K562 (cell line): ENCODE data around the gene NOP10. TPM values are rescaled to one million over a fixed set of nuclear protein-coding genes. Genes with fewer than 3 reads are reported as not detected.
A peak's percentile ranks its signal among the peaks of the same experiment; 100 is the strongest.

Experiments
- ATAC-seq: fragments of 200-7000 bp; cut with Tn5 transposase; 3 replicates; pipeline ENCODE4 v1.9.1; 2020; ENCODE audit warnings: moderate library complexity
- BruUV-seq: library from RNA; stranded (reverse); fragments of 400-500 nt; replicated peaks from 2 replicates; lab custom pipeline; 2021; lab: Mats Ljungman, UMichigan
- CTCF ChIA-PET: fragments of 300-600 bp; formaldehyde crosslinking; extraction: SDS; loops from one replicate; lab custom pipeline; 2021; ENCODE audit warnings: low intra/inter-chr PET ratio; lab: Yijun Ruan, JAX
- POLR2A ChIA-PET: fragments of 300-600, 350-650 bp; sonication (Branson Sonifier 250); formaldehyde crosslinking; extraction: SDS; loops from one replicate; lab custom pipeline; 2021; ENCODE audit warnings: antibody characterized with exemption, inconsistent platforms; lab: Yijun Ruan, JAX
- DNase-seq, 4 experiments: peaks; one replicate each; pipeline versions ENCODE4 v3.0.0 to v3.0.0-alpha.2; 2011 to 2018; ENCODE audit warnings: low spot score in 3 of 4, mixed read lengths in 3 of 4; ENCODE audit errors: extremely low read depth in 1 of 4
- FAIRE-seq: peaks from 2 replicates; lab custom pipeline; 2011; peaks lifted over from hg19 to GRCh38; lab: Jason Lieb, UNC
- H2AFZ ChIP-seq: 2 replicates; pipeline ENCODE4 v1.6.0; 2011; ENCODE audit warnings: low read depth, low read length, control low read depth, inconsistent platforms
- H3K27ac ChIP-seq: fragments of 200-600 bp; 3 replicates; pipeline ENCODE4 v1.8.0; 2011; ENCODE audit warnings: low read depth, mild to moderate bottlenecking, control low read depth, inconsistent platforms, low read length, moderate library complexity, mixed read lengths; ENCODE audit errors: extremely low read depth
- H3K27me3 ChIP-seq, 2 experiments: fragments of 300-600 bp in 1 of 2; 2 replicates in 1 of 2; 3 replicates in 1 of 2; pipeline versions ENCODE4 v1.6.0 to v1.8.0; 2011; ENCODE audit warnings: inconsistent platforms in 2 of 2, low read length in 2 of 2, mild to moderate bottlenecking in 1 of 2, mixed read lengths in 1 of 2, moderate library complexity in 1 of 2; ENCODE audit not compliant: control insufficient read depth in 2 of 2, insufficient read depth in 2 of 2
- H3K36me3 ChIP-seq: fragments of 300-600 bp; 3 replicates; pipeline ENCODE4 v1.8.0; 2011; ENCODE audit warnings: mild to moderate bottlenecking, low read length, inconsistent platforms; ENCODE audit not compliant: control insufficient read depth, insufficient read depth
- H3K4me1 ChIP-seq, 2 experiments: fragments of 200-600 bp in 1 of 2; replicated peaks in 1 of 2; 2 replicates in 1 of 2; 3 replicates in 1 of 2; pipeline versions ENCODE4 v1.5.1 to v1.8.0; 2011; ENCODE audit warnings: inconsistent platforms in 2 of 2, low read length in 2 of 2, mild to moderate bottlenecking in 1 of 2, mixed read lengths in 1 of 2, moderate library complexity in 1 of 2; ENCODE audit not compliant: control insufficient read depth in 2 of 2, insufficient read depth in 2 of 2
- H3K4me2 ChIP-seq: 2 replicates; pipeline ENCODE4 v1.6.1; 2011; ENCODE audit warnings: low read length, control low read depth, inconsistent platforms, mixed read lengths; ENCODE audit not compliant: insufficient read depth
- H3K4me3 ChIP-seq: fragments of 200-600 bp; sonication (generic), shearing (Covaris generic); 2 replicates; pipeline ENCODE4 v1.5.1; 2016; ENCODE audit warnings: control low read depth, inconsistent platforms
- H3K79me2 ChIP-seq: fragments of 200-600 bp; 3 replicates; pipeline ENCODE4 v1.8.0; 2011; ENCODE audit warnings: low read length, inconsistent platforms; ENCODE audit not compliant: control insufficient read depth, insufficient read depth
- H3K9ac ChIP-seq, 2 experiments: 2 replicates each; pipeline versions ENCODE4 v1.6.0 to v1.6.1; 2011; ENCODE audit warnings: low read depth in 2 of 2, low read length in 2 of 2, control low read depth in 1 of 2, inconsistent platforms in 1 of 2, mild to moderate bottlenecking in 1 of 2, mixed read lengths in 1 of 2; ENCODE audit not compliant: insufficient read depth in 1 of 2
- H3K9me1 ChIP-seq: one replicate; pipeline ENCODE4 v1.6.0; 2011; ENCODE audit warnings: inconsistent platforms, mild to moderate bottlenecking, low read length, moderate library complexity; ENCODE audit not compliant: control insufficient read depth, insufficient read depth
- H3K9me3 ChIP-seq: replicated peaks from 2 replicates; pipeline ENCODE4 v1.5.1; 2011; ENCODE audit warnings: low read depth, low read length, inconsistent platforms; ENCODE audit not compliant: control insufficient read depth, insufficient read depth
- H4K20me1 ChIP-seq: replicated peaks from 2 replicates; pipeline ENCODE4 v1.6.1; 2011; ENCODE audit warnings: low read length, inconsistent platforms, mixed read lengths; ENCODE audit not compliant: control insufficient read depth, insufficient read depth
- ESRRB ChIP-seq: fragments of 250-450 bp; sonication (Bioruptor Pico); IDR thresholded peaks from 2 replicates; pipeline ENCODE4 v1.5.0; 2020; ENCODE audit warnings: mild to moderate bottlenecking, moderate library complexity, borderline replicate concordance
- NFYB ChIP-seq: IDR thresholded peaks from 2 replicates; pipeline ENCODE4 v1.6.1; 2011; ENCODE audit warnings: mild to moderate bottlenecking, moderate library complexity; ENCODE audit not compliant: insufficient read length; ENCODE audit errors: extremely low read depth
- SP2 ChIP-seq: IDR thresholded peaks from 2 replicates; pipeline ENCODE4 v1.6.1; 2011; ENCODE audit warnings: mild to moderate bottlenecking, low read depth, low read length, moderate library complexity; ENCODE audit not compliant: poor library complexity, severe bottlenecking; ENCODE audit errors: extremely low read depth
- TCFL5 ChIP-seq: fragments of 250-450 bp; sonication (Bioruptor Pico); conservative IDR thresholded peaks from 2 replicates; pipeline ENCODE4 v1.6.1; 2021; ENCODE audit warnings: mild to moderate bottlenecking, moderate library complexity, matching md5 sums
- WGBS: fragments of 100-300 bp; shearing (Covaris generic); methylation state at CpG from one replicate; pipeline ENCODE4 v1.1.6; 2016; ENCODE audit warnings: low coverage, mixed read lengths; ENCODE audit not compliant: insufficient coverage; ENCODE audit errors: missing lambda C conversion rate; 5-methylcytosine and 5-hydroxymethylcytosine counted together
- in situ Hi-C: fragments of 300-500 bp; cut with MboI; formaldehyde crosslinking; loops from 4 replicates; pipeline ENCODE4 v1.15.0; 2018; ENCODE audit warnings: inconsistent platforms, mixed read lengths
- intact Hi-C: fragments of 100-400 bp; cut with micrococcal nuclease; formaldehyde crosslinking; loops from 2 replicates; pipeline ENCODE4 v1.14.2; 2022
- polyA plus RNA-seq, 8 experiments: library from polyadenylated mRNA; depleted of rRNA in 4 of 8; stranded (reverse) in 5 of 8; unstranded in 3 of 8; fragments of >200 nt; fragmentation: Nextera tagmentation in 2 of 8; fragmentation: Illumina TruSeq in 1 of 8; extraction: Ambion mirVana in 2 of 8; extraction: Trizol in 1 of 8; gene quantifications; 2 replicates each; pipeline versions ENCODE4 v1.2.1 to v1.2.3, GENCODE V29; 2011 to 2014; ENCODE audit warnings: inconsistent platforms in 1 of 8, missing spikeins in 1 of 8
- total RNA-seq, 7 experiments: library from RNA; depleted of rRNA in 6 of 7; stranded (reverse); fragments of >200 nt in 6 of 7; fragmentation: Illumina TruSeq in 2 of 7; extraction: Trizol in 2 of 7; gene quantifications; 2 replicates each; pipeline versions ENCODE4 v1.2.1 to v1.2.3, GENCODE V29; 2011 to 2021; ENCODE audit warnings: low replicate concordance in 1 of 7
- TF ChIP-seq, protein P1 (sequence below), 2 experiments: IDR thresholded peaks in 1 of 2; conservative IDR thresholded peaks in 1 of 2; 2 replicates each; pipeline ENCODE4 v1.6.1; 2016; ENCODE audit warnings: low read depth in 2 of 2, mild to moderate bottlenecking in 1 of 2, missing compliant biosample characterization in 1 of 2, missing genetic modification characterization in 1 of 2, moderate library complexity in 1 of 2
- TF ChIP-seq, protein P2 (sequence below): fragments of 450-650 bp; IDR thresholded peaks from 2 replicates; pipeline ENCODE4 v1.6.1; 2016

Gene NOP10
- total and polyA plus RNA-seq, 9 of the 15 experiments (the other 6 are each of a cell fraction or from before 2014, with no cell fraction given), result 250 to 1,663 (median 449) TPM

DNA sequence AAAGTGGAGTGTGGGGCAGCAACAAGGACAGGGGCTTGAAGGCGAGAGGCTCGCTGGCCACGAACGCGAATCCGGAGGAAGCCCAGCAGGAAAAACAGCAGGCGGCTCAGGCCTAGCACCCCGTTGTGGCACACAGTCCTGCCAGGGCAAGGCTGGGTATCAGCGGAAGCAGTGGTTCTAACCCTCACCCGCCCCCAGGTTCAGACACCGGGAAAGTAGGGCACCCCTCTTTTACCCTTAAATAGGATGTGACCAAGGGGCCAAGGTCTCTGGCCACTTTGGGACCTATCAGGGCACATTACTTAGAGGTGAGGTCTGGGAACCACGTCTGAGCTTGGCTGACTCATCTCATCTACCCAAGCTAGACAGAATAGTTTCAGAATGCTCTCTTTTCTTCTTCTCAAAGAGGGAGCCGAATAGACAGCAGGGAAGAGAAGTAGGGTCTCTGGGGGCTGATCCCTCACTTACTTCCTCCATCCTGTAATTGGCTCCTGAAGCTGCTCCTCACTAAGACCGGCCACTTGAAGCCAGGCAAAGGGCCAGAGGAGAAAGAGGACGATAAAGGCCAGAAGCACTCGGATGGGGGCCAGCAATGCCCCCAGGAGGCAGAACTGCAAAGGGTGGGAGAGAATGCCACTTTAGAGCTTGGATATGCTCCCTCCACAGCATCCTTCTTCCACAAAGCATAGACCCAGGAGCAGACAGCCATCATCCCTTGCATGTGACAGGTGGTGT lies 22.3 kb upstream of the NOP10 start:
- intact Hi-C loops (loop anchor here (5.0 kb wide), 2 partner anchors 153 to 222 kb away; partner anchors contain the start of gene KATNBL1), in situ Hi-C loops (loop anchor here (10.0 kb wide), 1 partner anchor 300 kb away; no protein-coding TSS in a partner anchor)
- Histone ChIP-seq H2AFZ (no peak overlapping the region), H3K79me2 (peaks cover 10% of the 10 kb centered on the region; the same call in 2 of the 3 replicates), H3K4me1 (peaks cover 7 to 22% of the 10 kb centered on the region in 2 experiments; a peak in 4 of 5 replicates), H4K20me1 (no peaks in the 10 kb centered on the region), H3K4me3 (no peak overlapping the region), H3K9ac (peak overlapping the region in 1 of 2 experiments; percentile 61; a peak in 2 of 4 replicates), H3K27ac (no peak overlapping the region), H3K27me3 (no peaks in the 10 kb centered on the region), H3K4me2 (no peak overlapping the region), H3K9me1 (no peaks in the 10 kb centered on the region), H3K9me3 (no peaks in the 10 kb centered on the region), H3K36me3 (peaks cover 34% of the 10 kb centered on the region; the same call in 2 of the 3 replicates)
- CTCF ChIA-PET, result no interaction called here
- POLR2A ChIA-PET, result interaction anchor here (1.2 to 1.5 kb wide), 2 partner anchors 8 to 264 kb away, joined by 5 to 8 read pairs; partner anchors contain the start of genes EMC7 and PGBD4
- FAIRE-seq, result no peak
- DNase-seq, result no peak
- 86% methylated on average over 14 of the region's 16 CpGs for WGBS
- no peak for ATAC-seq
- BruUV-seq, result no TSS peak
- TF ChIP-seq, protein P1, sequence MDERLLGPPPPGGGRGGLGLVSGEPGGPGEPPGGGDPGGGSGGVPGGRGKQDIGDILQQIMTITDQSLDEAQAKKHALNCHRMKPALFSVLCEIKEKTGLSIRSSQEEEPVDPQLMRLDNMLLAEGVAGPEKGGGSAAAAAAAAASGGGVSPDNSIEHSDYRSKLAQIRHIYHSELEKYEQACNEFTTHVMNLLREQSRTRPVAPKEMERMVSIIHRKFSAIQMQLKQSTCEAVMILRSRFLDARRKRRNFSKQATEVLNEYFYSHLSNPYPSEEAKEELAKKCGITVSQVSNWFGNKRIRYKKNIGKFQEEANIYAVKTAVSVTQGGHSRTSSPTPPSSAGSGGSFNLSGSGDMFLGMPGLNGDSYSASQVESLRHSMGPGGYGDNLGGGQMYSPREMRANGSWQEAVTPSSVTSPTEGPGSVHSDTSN (CRISPR knock-in tag; IDR thresholded peaks at IDR 0.05; ENCODE audit: low read depth), result 0 out of 2 replicates have a peak, but pooled peaks have one; percentile 17
- TF ChIP-seq, protein P1 (tag; conservative IDR thresholded peaks at IDR 0.05; ENCODE audit: low read depth), result 0 out of 2 replicates have a peak, but pooled peaks have one; percentile 25
- TF ChIP-seq SP2 (peak; percentile 12), NFYB (peak; percentile 49), TCFL5 (no peak), ESRRB (CRISPR knock-in tag) (no peak)
- TF ChIP-seq, protein P2, sequence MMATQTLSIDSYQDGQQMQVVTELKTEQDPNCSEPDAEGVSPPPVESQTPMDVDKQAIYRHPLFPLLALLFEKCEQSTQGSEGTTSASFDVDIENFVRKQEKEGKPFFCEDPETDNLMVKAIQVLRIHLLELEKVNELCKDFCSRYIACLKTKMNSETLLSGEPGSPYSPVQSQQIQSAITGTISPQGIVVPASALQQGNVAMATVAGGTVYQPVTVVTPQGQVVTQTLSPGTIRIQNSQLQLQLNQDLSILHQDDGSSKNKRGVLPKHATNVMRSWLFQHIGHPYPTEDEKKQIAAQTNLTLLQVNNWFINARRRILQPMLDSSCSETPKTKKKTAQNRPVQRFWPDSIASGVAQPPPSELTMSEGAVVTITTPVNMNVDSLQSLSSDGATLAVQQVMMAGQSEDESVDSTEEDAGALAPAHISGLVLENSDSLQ, result peak; percentile 86
- TF ChIP-seq, all 486 proteins: peak for 4
